Measurements from ENCODE around the gene SPINT4.
"Not testable (repeated sequence)": the region's sequence is repeated elsewhere in the genome, so short reads cannot be mapped to it uniquely, and the experiment has no call there.

The SPINT4 gene

GRCh38 chr20:45701873-45702272 is 20.3 kb upstream of the SPINT4 start, which contains the start of gene WFDC13:
WFDC13 (plus strand) TSS chr20:45702038; CDS start chr20:45702124, 86 bp downstream.
- TF ChIP-seq MYC (IDR thresholded peaks at IDR 0.05; ENCODE audit: low read depth, low read length) (no peak), CTCF (IDR thresholded peaks at IDR 0.05; ENCODE audit: low read depth, low read length) (no peak), MAX (IDR thresholded peaks at IDR 0.05; ENCODE audit: low read depth, low read length) (no peak), POLR2A (IDR thresholded peaks at IDR 0.05; ENCODE audit: extremely low read depth, insufficient read length) (no peak)
- H3K4me3 ChIP-seq (ENCODE audit: low read depth, low read length) = no peak within 1 kb of the TSS
- DNase-seq (ENCODE audit: low read depth) = no peak

- DNase-seq (ENCODE audit: low read depth) = no peak
- TF ChIP-seq MYC (IDR thresholded peaks at IDR 0.05; ENCODE audit: low read depth, low read length) = no peak
- TF ChIP-seq MAX (IDR thresholded peaks at IDR 0.05; ENCODE audit: low read depth, low read length) = no peak
- no peak for TF ChIP-seq CTCF (IDR thresholded peaks at IDR 0.05; ENCODE audit: low read depth, low read length)
- TF ChIP-seq POLR2A (IDR thresholded peaks at IDR 0.05; ENCODE audit: extremely low read depth, insufficient read length) = no peak
- H3K4me3 ChIP-seq (ENCODE audit: low read depth, low read length) = no peak within 1 kb of the TSS
Observed at GRCh38 chr20:45704969-45705637, 17.0 kb upstream of the SPINT4 start, which contains the start of gene WFDC10B. WFDC10B (minus strand) TSS chr20:45705019; CDS start chr20:45685992, 19,027 bp downstream.

- not testable (repeated sequence) for H3K4me3 ChIP-seq (ENCODE audit: low read depth, low read length); DNase-seq (ENCODE audit: low read depth)
Observed at GRCh38 chr20:45716141-45716688, 5.9 kb upstream of the SPINT4 start.

GRCh38 chr20:45725134-45725533 is 3.0 kb downstream of the SPINT4 start:
- H3K4me3 ChIP-seq (ENCODE audit: low read depth, low read length) = no peak overlapping the region
- TF ChIP-seq MYC (IDR thresholded peaks at IDR 0.05; ENCODE audit: low read depth, low read length) (no peak), POLR2A (IDR thresholded peaks at IDR 0.05; ENCODE audit: extremely low read depth, insufficient read length) (no peak), CTCF (IDR thresholded peaks at IDR 0.05; ENCODE audit: low read depth, low read length) (no peak), MAX (IDR thresholded peaks at IDR 0.05; ENCODE audit: low read depth, low read length) (no peak)
- DNase-seq (ENCODE audit: low read depth) = no peak

- DNase-seq (ENCODE audit: low read depth) = peak; percentile 32
- TF ChIP-seq MAX (IDR thresholded peaks at IDR 0.05; ENCODE audit: low read depth, low read length) = no peak
- no peak for TF ChIP-seq POLR2A (IDR thresholded peaks at IDR 0.05; ENCODE audit: extremely low read depth, insufficient read length)
- TF ChIP-seq CTCF (IDR thresholded peaks at IDR 0.05; ENCODE audit: low read depth, low read length) = no peak
- TF ChIP-seq MYC (IDR thresholded peaks at IDR 0.05; ENCODE audit: low read depth, low read length) = no peak
- H3K4me3 ChIP-seq (ENCODE audit: low read depth, low read length) = no peak overlapping the region
Observed at GRCh38 chr20:45727044-45727443, 4.9 kb downstream of the SPINT4 start.

- no peak overlapping the region for H3K4me3 ChIP-seq (ENCODE audit: low read depth, low read length)
- DNase-seq (ENCODE audit: low read depth) = no peak
- TF ChIP-seq POLR2A (IDR thresholded peaks at IDR 0.05; ENCODE audit: extremely low read depth, insufficient read length) (no peak), MYC (IDR thresholded peaks at IDR 0.05; ENCODE audit: low read depth, low read length) (no peak), CTCF (IDR thresholded peaks at IDR 0.05; ENCODE audit: low read depth, low read length) (no peak)
Observed at GRCh38 chr20:45732199-45732598, 10.1 kb downstream of the SPINT4 start.
